ENCODE measurements around the gene ACAD9. TPM values are rescaled to one million over a fixed set of nuclear protein-coding genes. Genes with fewer than 3 reads are reported as not detected.
A peak's percentile ranks its signal among the peaks of the same experiment; 100 is the strongest.
"Not testable (repeated sequence)": the region's sequence is repeated elsewhere in the genome, so short reads cannot be mapped to it uniquely, and the experiment has no call there.

Gene ACAD9
- total RNA-seq, 1 experiment from 2014 or later, result 94.1 TPM

- no peak for DNase-seq (ENCODE audit: low spot score)
These were observed 17.9 kb upstream of the ACAD9 start for GRCh38 chr3:128861491-128861890.

- no peak for DNase-seq (ENCODE audit: low spot score)
These were observed 15.9 kb upstream of the ACAD9 start for GRCh38 chr3:128863560-128863959.

GRCh38 chr3:128864351-128864811 lies 15.0 kb upstream of the ACAD9 start:
- DNase-seq (ENCODE audit: low spot score), result no peak

GRCh38 chr3:128864849-128865804 lies 14.3 kb upstream of the ACAD9 start:
- DNase-seq (ENCODE audit: low spot score), result not testable (repeated sequence)

GRCh38 chr3:128867200-128868125 lies 12.0 kb upstream of the ACAD9 start:
- no peak for DNase-seq (ENCODE audit: low spot score)

- DNase-seq (ENCODE audit: low spot score), result no peak
These were observed 9.1 kb upstream of the ACAD9 start for GRCh38 chr3:128870347-128870746.

- no peak for DNase-seq (ENCODE audit: low spot score)
These were observed 7.1 kb upstream of the ACAD9 start for GRCh38 chr3:128872282-128872681.

- DNase-seq (ENCODE audit: low spot score), result no peak
These were observed 6.7 kb upstream of the ACAD9 start for GRCh38 chr3:128872744-128873143.

GRCh38 chr3:128873244-128874022 lies 6.0 kb upstream of the ACAD9 start:
- no peak for DNase-seq (ENCODE audit: low spot score)

GRCh38 chr3:128874481-128875180 lies 4.8 kb upstream of the ACAD9 start:
- no peak for DNase-seq (ENCODE audit: low spot score)

GRCh38 chr3:128875556-128876120 lies 3.8 kb upstream of the ACAD9 start:
- DNase-seq (ENCODE audit: low spot score), result peak; percentile 66

- DNase-seq (ENCODE audit: low spot score), result no peak
These were observed 1.4 kb upstream of the ACAD9 start for GRCh38 chr3:128878011-128878457.

- peak; percentile 70 for DNase-seq (ENCODE audit: low spot score)
These were observed 780 bp upstream of the ACAD9 start for GRCh38 chr3:128878556-128879124.

- DNase-seq (ENCODE audit: low spot score), result no peak
These were observed 571 bp downstream of the ACAD9 start for GRCh38 chr3:128879991-128880390.

GRCh38 chr3:128880455-128880854 lies 1.0 kb downstream of the ACAD9 start:
- DNase-seq (ENCODE audit: low spot score), result not testable (repeated sequence)

GRCh38 chr3:128881576-128881975 lies 2.2 kb downstream of the ACAD9 start:
- DNase-seq (ENCODE audit: low spot score), result no peak

- DNase-seq (ENCODE audit: low spot score), result no peak
These were observed 3.3 kb downstream of the ACAD9 start for GRCh38 chr3:128882719-128883118.

GRCh38 chr3:128884992-128885391 lies 5.6 kb downstream of the ACAD9 start:
- DNase-seq (ENCODE audit: low spot score), result no peak

- DNase-seq (ENCODE audit: low spot score), result no peak
These were observed 9.9 kb downstream of the ACAD9 start for GRCh38 chr3:128889139-128889894.

All from HT-29 (cell line).